ENCODE results near the gene EML5.
"Not testable (repeated sequence)": the region's sequence is repeated elsewhere in the genome, so short reads cannot be mapped to it uniquely, and the experiment has no call there.

EML5 gene

GRCh38 chr14:88802596-88802995, 9.8 kb upstream of the EML5 start:
- DNase-seq (ENCODE audit: low read depth): no peak
- peaks cover 9% of the 10 kb centered on the region for H3K9me3 ChIP-seq (ENCODE audit: control insufficient read depth, low read length)
- H3K27me3 ChIP-seq (replicated peaks; ENCODE audit: control insufficient read depth, insufficient read depth, low read length): no peaks in the 10 kb centered on the region
- no peak overlapping the region for H3K4me3 ChIP-seq (ENCODE audit: low read length)
- no peak overlapping the region for H3K9ac ChIP-seq (ENCODE audit: low read length)
- H3K36me3 ChIP-seq (ENCODE audit: control insufficient read depth, insufficient read depth, low read length, severe bottlenecking): no peaks in the 10 kb centered on the region
- H3K4me1 ChIP-seq (ENCODE audit: control insufficient read depth, insufficient read depth, low read length): no peaks in the 10 kb centered on the region

- peaks cover 5% of the 10 kb centered on the region for H3K9me3 ChIP-seq (ENCODE audit: control insufficient read depth, low read length)
- H3K27me3 ChIP-seq (replicated peaks; ENCODE audit: control insufficient read depth, insufficient read depth, low read length): no peaks in the 10 kb centered on the region
- H3K4me3 ChIP-seq (ENCODE audit: low read length): no peak overlapping the region
- no peak overlapping the region for H3K9ac ChIP-seq (ENCODE audit: low read length)
- H3K4me1 ChIP-seq (ENCODE audit: control insufficient read depth, insufficient read depth, low read length): no peaks in the 10 kb centered on the region
- no peak for DNase-seq (ENCODE audit: low read depth)
- H3K36me3 ChIP-seq (ENCODE audit: control insufficient read depth, insufficient read depth, low read length, severe bottlenecking): no peaks in the 10 kb centered on the region
These were observed 6.8 kb upstream of the EML5 start for GRCh38 chr14:88799522-88799921.

- Histone ChIP-seq H3K4me1 (ENCODE audit: control insufficient read depth, insufficient read depth, low read length) (no peaks in the 10 kb centered on the region), H3K9me3 (ENCODE audit: control insufficient read depth, low read length) (no peaks in the 10 kb centered on the region)
These were observed 5.4 kb upstream of the EML5 start for GRCh38 chr14:88798156-88798555.

GRCh38 chr14:88793259-88793625, 489 bp upstream of the EML5 start:
- Histone ChIP-seq H3K27me3 (replicated peaks; ENCODE audit: control insufficient read depth, insufficient read depth, low read length) (peaks cover 22% of the 10 kb centered on the region), H3K4me3 (ENCODE audit: low read length) (peak overlapping the region; percentile 81), H3K36me3 (ENCODE audit: control insufficient read depth, insufficient read depth, low read length, severe bottlenecking) (no peaks in the 10 kb centered on the region), H3K4me1 (ENCODE audit: control insufficient read depth, insufficient read depth, low read length) (no peaks in the 10 kb centered on the region), H3K9me3 (ENCODE audit: control insufficient read depth, low read length) (no peaks in the 10 kb centered on the region), H3K9ac (ENCODE audit: low read length) (peak overlapping the region; percentile 58)
- no peak for DNase-seq (ENCODE audit: low read depth)

More at GRCh38 chr14:88798156-88798555, 5.4 kb upstream of the EML5 start:
- no peak for DNase-seq (ENCODE audit: low read depth)
- Histone ChIP-seq H3K36me3 (ENCODE audit: control insufficient read depth, insufficient read depth, low read length, severe bottlenecking) (no peaks in the 10 kb centered on the region), H3K4me3 (ENCODE audit: low read length) (no peak overlapping the region), H3K27me3 (replicated peaks; ENCODE audit: control insufficient read depth, insufficient read depth, low read length) (no peaks in the 10 kb centered on the region), H3K9ac (ENCODE audit: low read length) (no peak overlapping the region)

- Histone ChIP-seq H3K4me1 (ENCODE audit: control insufficient read depth, insufficient read depth, low read length) (no peaks in the 10 kb centered on the region), H3K4me3 (ENCODE audit: low read length) (peak overlapping the region; percentile 81), H3K36me3 (ENCODE audit: control insufficient read depth, insufficient read depth, low read length, severe bottlenecking) (no peaks in the 10 kb centered on the region), H3K27me3 (replicated peaks; ENCODE audit: control insufficient read depth, insufficient read depth, low read length) (peaks cover 22% of the 10 kb centered on the region), H3K9ac (ENCODE audit: low read length) (no peak overlapping the region), H3K9me3 (ENCODE audit: control insufficient read depth, low read length) (no peaks in the 10 kb centered on the region)
- DNase-seq (ENCODE audit: low read depth): peak; percentile 11
These were observed 902 bp downstream of the EML5 start for GRCh38 chr14:88791629-88792472.

GRCh38 chr14:88791252-88791621, 1.5 kb downstream of the EML5 start:
- Histone ChIP-seq H3K4me1 (ENCODE audit: control insufficient read depth, insufficient read depth, low read length) (no peaks in the 10 kb centered on the region), H3K4me3 (ENCODE audit: low read length) (no peak overlapping the region), H3K9me3 (ENCODE audit: control insufficient read depth, low read length) (no peaks in the 10 kb centered on the region), H3K36me3 (ENCODE audit: control insufficient read depth, insufficient read depth, low read length, severe bottlenecking) (no peaks in the 10 kb centered on the region), H3K9ac (ENCODE audit: low read length) (no peak overlapping the region), H3K27me3 (replicated peaks; ENCODE audit: control insufficient read depth, insufficient read depth, low read length) (peaks cover 22% of the 10 kb centered on the region)
- DNase-seq (ENCODE audit: low read depth): no peak

GRCh38 chr14:88790501-88791251, 2.1 kb downstream of the EML5 start:
- Histone ChIP-seq H3K36me3 (ENCODE audit: control insufficient read depth, insufficient read depth, low read length, severe bottlenecking) (no peaks in the 10 kb centered on the region), H3K9me3 (ENCODE audit: control insufficient read depth, low read length) (no peaks in the 10 kb centered on the region), H3K4me1 (ENCODE audit: control insufficient read depth, insufficient read depth, low read length) (no peaks in the 10 kb centered on the region), H3K9ac (ENCODE audit: low read length) (no peak overlapping the region), H3K27me3 (replicated peaks; ENCODE audit: control insufficient read depth, insufficient read depth, low read length) (peaks cover 22% of the 10 kb centered on the region), H3K4me3 (ENCODE audit: low read length) (no peak overlapping the region)
- DNase-seq (ENCODE audit: low read depth): no peak

- not testable (repeated sequence) for DNase-seq (ENCODE audit: low read depth); H3K9me3 ChIP-seq (ENCODE audit: control insufficient read depth, low read length); H3K36me3 ChIP-seq (ENCODE audit: control insufficient read depth, insufficient read depth, low read length, severe bottlenecking); H3K9ac ChIP-seq (ENCODE audit: low read length); H3K4me3 ChIP-seq (ENCODE audit: low read length); H3K4me1 ChIP-seq (ENCODE audit: control insufficient read depth, insufficient read depth, low read length)
- H3K27me3 ChIP-seq (replicated peaks; ENCODE audit: control insufficient read depth, insufficient read depth, low read length): peaks cover 22% of the 10 kb centered on the region
These were observed 3.2 kb downstream of the EML5 start for GRCh38 chr14:88789573-88789972.

GRCh38 chr14:88786715-88787114, 6.0 kb downstream of the EML5 start:
- H3K4me1 ChIP-seq (ENCODE audit: control insufficient read depth, insufficient read depth, low read length): no peaks in the 10 kb centered on the region
- H3K27me3 ChIP-seq (replicated peaks; ENCODE audit: control insufficient read depth, insufficient read depth, low read length): peaks cover 18% of the 10 kb centered on the region
- no peak for DNase-seq (ENCODE audit: low read depth)
- H3K36me3 ChIP-seq (ENCODE audit: control insufficient read depth, insufficient read depth, low read length, severe bottlenecking): no peaks in the 10 kb centered on the region
- H3K4me3 ChIP-seq (ENCODE audit: low read length): no peak overlapping the region
- H3K9ac ChIP-seq (ENCODE audit: low read length): no peak overlapping the region
- H3K9me3 ChIP-seq (ENCODE audit: control insufficient read depth, low read length): peaks cover 6% of the 10 kb centered on the region

GRCh38 chr14:88785911-88786310, 6.8 kb downstream of the EML5 start:
- Histone ChIP-seq H3K27me3 (replicated peaks; ENCODE audit: control insufficient read depth, insufficient read depth, low read length) (peaks cover 12% of the 10 kb centered on the region), H3K36me3 (ENCODE audit: control insufficient read depth, insufficient read depth, low read length, severe bottlenecking) (no peaks in the 10 kb centered on the region), H3K9me3 (ENCODE audit: control insufficient read depth, low read length) (peaks cover 6% of the 10 kb centered on the region), H3K4me3 (ENCODE audit: low read length) (no peak overlapping the region), H3K9ac (ENCODE audit: low read length) (no peak overlapping the region), H3K4me1 (ENCODE audit: control insufficient read depth, insufficient read depth, low read length) (no peaks in the 10 kb centered on the region)
- DNase-seq (ENCODE audit: low read depth): no peak

GRCh38 chr14:88775532-88775931, 17.2 kb downstream of the EML5 start:
- H3K4me3 ChIP-seq (ENCODE audit: low read length): no peak overlapping the region
- H3K36me3 ChIP-seq (ENCODE audit: control insufficient read depth, insufficient read depth, low read length, severe bottlenecking): no peaks in the 10 kb centered on the region
- no peaks in the 10 kb centered on the region for H3K9me3 ChIP-seq (ENCODE audit: control insufficient read depth, low read length)
- peaks cover 18% of the 10 kb centered on the region for H3K27me3 ChIP-seq (replicated peaks; ENCODE audit: control insufficient read depth, insufficient read depth, low read length)
- no peak for DNase-seq (ENCODE audit: low read depth)
- H3K4me1 ChIP-seq (ENCODE audit: control insufficient read depth, insufficient read depth, low read length): no peaks in the 10 kb centered on the region
- H3K9ac ChIP-seq (ENCODE audit: low read length): no peak overlapping the region
